ENCODE results near the gene ZNF541. TPM values are rescaled to one million over a fixed set of nuclear protein-coding genes. Genes with fewer than 3 reads are reported as not detected.

The ZNF541 gene
- total RNA-seq, 1 donor, result 0.21 TPM

- Histone ChIP-seq H3K27me3 (ENCODE audit: insufficient read depth, low read length) (no peaks in the 10 kb centered on the region), H3K9me3 (ENCODE audit: low read depth, low read length) (no peaks in the 10 kb centered on the region), H3K4me3 (ENCODE audit: low read length) (no peak overlapping the region), H3K4me1 (ENCODE audit: insufficient read depth, low read length) (peaks cover 25% of the 10 kb centered on the region)
Observed at GRCh38 chr19:47538812-47539211, 34.1 kb downstream of the ZNF541 start.

DNA sequence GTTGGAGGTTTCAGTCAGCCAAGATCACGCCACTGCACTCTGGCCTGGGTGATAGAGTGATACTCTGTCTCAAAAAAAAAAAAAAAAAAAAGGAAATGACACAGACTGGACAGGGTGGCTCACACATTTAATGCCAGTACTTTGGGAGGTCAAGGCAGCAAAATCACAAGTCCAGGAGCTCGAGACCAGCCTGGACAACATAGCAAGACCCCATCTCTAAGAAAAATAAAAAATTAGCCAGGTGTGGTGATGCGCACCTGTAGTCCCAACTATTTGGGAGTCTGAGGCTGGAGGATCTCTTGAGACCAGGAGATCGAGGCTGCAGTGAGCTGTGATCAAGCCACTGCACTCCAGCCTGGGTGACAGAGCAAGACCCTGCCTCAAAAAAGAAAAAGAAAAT is 35.5 kb downstream of the ZNF541 start:
- no peaks in the 10 kb centered on the region for H3K9me3 ChIP-seq (ENCODE audit: low read depth, low read length)
- H3K4me1 ChIP-seq (ENCODE audit: insufficient read depth, low read length), result peaks cover 25% of the 10 kb centered on the region
- H3K27me3 ChIP-seq (ENCODE audit: insufficient read depth, low read length), result no peaks in the 10 kb centered on the region
- no peak overlapping the region for H3K4me3 ChIP-seq (ENCODE audit: low read length)

- Histone ChIP-seq H3K4me3 (ENCODE audit: low read length) (no peak overlapping the region), H3K9me3 (ENCODE audit: low read depth, low read length) (no peaks in the 10 kb centered on the region), H3K27me3 (ENCODE audit: insufficient read depth, low read length) (no peaks in the 10 kb centered on the region), H3K4me1 (ENCODE audit: insufficient read depth, low read length) (peaks cover 4% of the 10 kb centered on the region)
Observed at GRCh38 chr19:47534628-47535027, 38.3 kb downstream of the ZNF541 start.

DNA sequence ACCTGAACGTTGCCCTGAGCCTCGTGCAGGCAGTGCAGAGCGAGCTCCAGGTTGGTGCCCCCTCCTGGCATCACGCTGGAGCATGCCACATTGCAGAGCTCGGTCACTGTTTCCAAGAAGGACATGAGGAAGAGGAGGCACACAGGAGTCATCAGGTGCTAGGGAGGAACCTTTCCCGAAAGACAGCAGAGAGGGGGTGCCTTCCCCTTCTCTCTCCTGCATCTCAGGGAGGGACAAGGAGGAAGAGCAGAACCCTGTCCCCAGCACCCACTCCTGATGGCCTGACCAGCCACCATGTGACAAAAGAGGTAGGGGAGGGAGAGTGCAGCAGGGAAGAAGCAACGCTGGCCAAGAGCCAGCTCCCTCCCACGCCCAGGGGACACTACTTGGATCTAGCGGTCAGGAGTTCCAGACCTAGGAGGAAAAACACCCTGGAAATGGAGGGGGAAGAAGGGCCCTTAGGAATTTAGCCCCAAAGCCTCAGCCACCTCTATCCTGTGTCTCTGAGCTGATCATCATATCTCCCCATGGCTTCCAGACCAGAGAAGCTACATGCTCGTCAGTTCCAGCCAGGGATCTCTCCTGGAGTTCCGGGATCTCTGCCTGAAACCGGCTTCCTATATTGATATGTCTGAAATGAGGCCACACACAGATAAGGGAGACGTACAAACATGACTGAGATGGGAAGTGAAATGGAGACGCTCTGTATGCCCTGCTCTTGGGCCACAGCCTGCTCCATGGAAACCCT is 41.1 kb downstream of the ZNF541 start:
- Histone ChIP-seq H3K4me1 (ENCODE audit: insufficient read depth, low read length) (no peaks in the 10 kb centered on the region), H3K27me3 (ENCODE audit: insufficient read depth, low read length) (no peaks in the 10 kb centered on the region), H3K9me3 (ENCODE audit: low read depth, low read length) (no peaks in the 10 kb centered on the region), H3K4me3 (ENCODE audit: low read length) (no peak overlapping the region)

GRCh38 chr19:47529018-47529742 is 43.8 kb downstream of the ZNF541 start:
- H3K4me1 ChIP-seq (ENCODE audit: insufficient read depth, low read length), result no peaks in the 10 kb centered on the region
- H3K9me3 ChIP-seq (ENCODE audit: low read depth, low read length), result no peaks in the 10 kb centered on the region
- H3K4me3 ChIP-seq (ENCODE audit: low read length), result no peak overlapping the region
- no peaks in the 10 kb centered on the region for H3K27me3 ChIP-seq (ENCODE audit: insufficient read depth, low read length)

GRCh38 chr19:47526798-47527197 is 46.1 kb downstream of the ZNF541 start:
- Histone ChIP-seq H3K27me3 (ENCODE audit: insufficient read depth, low read length) (peaks cover 5% of the 10 kb centered on the region), H3K4me3 (ENCODE audit: low read length) (no peak overlapping the region), H3K4me1 (ENCODE audit: insufficient read depth, low read length) (peaks cover 4% of the 10 kb centered on the region), H3K9me3 (ENCODE audit: low read depth, low read length) (no peaks in the 10 kb centered on the region)

DNA sequence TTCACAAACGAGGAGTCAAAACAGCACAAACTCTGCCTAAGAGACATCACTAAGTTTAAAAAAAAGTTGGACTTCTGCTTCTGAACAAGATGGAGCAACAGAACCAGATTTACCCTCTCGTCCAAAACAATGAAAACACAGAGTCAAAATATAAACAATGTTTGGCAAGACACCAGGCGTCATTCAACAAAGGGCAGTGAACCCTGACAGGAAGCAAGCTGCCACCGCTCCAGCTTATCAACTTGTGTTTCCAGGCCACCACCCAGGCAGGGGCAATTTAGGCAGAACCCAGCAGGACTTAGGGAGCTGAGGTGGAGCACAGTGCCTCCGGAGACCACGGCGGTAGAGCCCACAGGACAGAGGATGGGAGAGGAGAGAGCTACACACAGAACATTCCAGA is 49.5 kb downstream of the ZNF541 start:
- peaks cover 5% of the 10 kb centered on the region for H3K27me3 ChIP-seq (ENCODE audit: insufficient read depth, low read length)
- H3K4me3 ChIP-seq (ENCODE audit: low read length), result no peak overlapping the region
- no peaks in the 10 kb centered on the region for H3K9me3 ChIP-seq (ENCODE audit: low read depth, low read length)
- H3K4me1 ChIP-seq (ENCODE audit: insufficient read depth, low read length), result peaks cover 16% of the 10 kb centered on the region

Other genes starting within 250 kb of the ZNF541 start
- gene C5AR2, start 241.0 kb downstream of the ZNF541 start, total RNA-seq, result 4.1 TPM
- gene DHX34, start 223.8 kb downstream of the ZNF541 start, total RNA-seq, result 12.9 TPM
- not detected for gene MEIS3, start 153.6 kb downstream of the ZNF541 start, total RNA-seq
- not detected for gene SLC8A2, start 101.3 kb downstream of the ZNF541 start, total RNA-seq
- gene KPTN, start 88.9 kb downstream of the ZNF541 start, total RNA-seq, result 1.3 TPM
- gene NAPA, start 58.1 kb downstream of the ZNF541 start, total RNA-seq, result 71.8 TPM
- 21.9 TPM for gene BICRA, start 36.0 kb upstream of the ZNF541 start, total RNA-seq
- 0.42 TPM for gene EHD2, start 140.3 kb upstream of the ZNF541 start, total RNA-seq
- 253 TPM for gene NOP53, start 172.4 kb upstream of the ZNF541 start, total RNA-seq
- 122 TPM for gene SELENOW, start 205.6 kb upstream of the ZNF541 start, total RNA-seq
- not detected for gene TPRX1, start 231.4 kb upstream of the ZNF541 start, total RNA-seq
- not detected for gene CRX, start 248.8 kb upstream of the ZNF541 start, total RNA-seq